GM21423 (cell line): ENCODE data around the gene ZBTB48.
"Not testable (repeated sequence)": the region's sequence is repeated elsewhere in the genome, so short reads cannot be mapped to it uniquely, and the experiment has no call there.

Experiments
- ATAC-seq: cut with Tn5 transposase; IDR thresholded peaks from one replicate; pipeline ENCODE4 v1.9.1; 2021; ENCODE audit warnings: mild to moderate bottlenecking, moderate library complexity; ENCODE audit not compliant: unreplicated experiment

Gene ZBTB48

GRCh38 chr1:6631058-6631457 lies 51.3 kb downstream of the ZBTB48 start:
- no peak for ATAC-seq

GRCh38 chr1:6632588-6633514 lies 53.1 kb downstream of the ZBTB48 start:
- no peak for ATAC-seq

DNA sequence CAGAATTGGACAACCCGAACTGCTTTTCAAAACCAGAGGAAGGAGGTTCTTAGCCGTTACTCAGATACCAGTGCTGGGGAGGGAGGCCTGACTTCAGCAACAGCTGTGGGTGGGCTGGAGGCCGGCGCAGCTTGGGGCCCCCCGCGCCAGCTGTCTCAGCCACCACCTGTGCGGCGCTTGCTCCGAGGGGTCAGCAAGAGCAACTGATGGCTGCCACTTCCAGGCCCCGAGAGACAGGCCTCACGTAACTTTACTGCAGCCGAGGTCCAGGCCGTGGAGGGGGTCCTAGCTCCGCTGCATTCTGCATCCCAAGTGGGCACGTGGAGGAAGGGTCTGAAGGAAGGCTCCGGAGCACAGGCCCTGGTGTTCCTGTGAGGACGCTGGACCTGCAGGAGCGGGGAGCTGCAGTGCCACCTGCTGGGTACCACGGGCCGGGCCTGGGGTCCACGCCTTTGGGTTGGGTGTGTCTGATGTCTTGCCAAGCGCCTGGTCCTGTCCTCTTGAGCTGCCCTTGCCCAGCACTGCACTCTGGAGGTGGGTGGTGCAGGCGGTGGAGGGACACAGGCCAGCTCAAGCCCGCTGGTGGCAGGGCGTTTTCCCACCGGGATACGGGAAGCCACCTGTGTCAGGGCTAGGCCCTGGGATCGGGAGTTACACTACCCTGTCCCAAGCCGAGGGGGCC lies 54.7 kb downstream of the ZBTB48 start:
- ATAC-seq = no peak

DNA sequence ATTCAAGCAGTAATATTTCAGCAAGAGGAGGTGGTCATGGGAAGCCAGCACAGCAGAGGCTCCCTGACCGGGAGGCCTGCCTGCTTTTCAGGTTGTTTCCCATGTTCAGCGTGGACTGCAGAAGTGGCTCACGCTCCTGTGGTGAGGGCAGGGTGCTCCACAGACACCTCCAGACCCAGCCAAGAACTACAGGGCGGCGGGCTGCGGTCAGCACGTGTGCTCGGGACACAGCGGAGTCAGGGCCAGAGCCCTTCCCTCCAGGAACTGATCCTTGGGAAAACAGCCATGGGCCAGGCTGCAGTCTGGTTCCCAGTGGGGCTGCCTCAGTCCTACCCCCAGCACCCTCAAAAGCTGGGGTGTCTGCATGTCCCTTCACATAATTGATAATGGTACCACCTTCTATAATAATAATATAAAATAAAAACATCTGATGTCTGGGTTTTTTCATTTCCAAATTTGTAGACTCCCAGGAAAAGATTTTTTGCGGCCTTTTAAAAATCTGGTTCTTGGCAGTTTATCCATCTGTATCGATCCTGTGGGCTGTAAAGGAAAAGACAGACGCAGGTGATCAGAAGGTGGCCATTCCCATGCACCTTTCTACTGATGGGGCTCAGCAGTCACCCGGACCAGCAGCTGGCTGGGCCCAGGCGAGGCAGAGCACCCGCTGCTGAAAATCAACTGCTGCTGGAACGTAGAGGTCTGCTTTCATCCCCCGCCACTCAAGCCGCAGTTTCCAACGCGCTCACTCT lies 55.5 kb downstream of the ZBTB48 start:
- ATAC-seq = no peak

DNA sequence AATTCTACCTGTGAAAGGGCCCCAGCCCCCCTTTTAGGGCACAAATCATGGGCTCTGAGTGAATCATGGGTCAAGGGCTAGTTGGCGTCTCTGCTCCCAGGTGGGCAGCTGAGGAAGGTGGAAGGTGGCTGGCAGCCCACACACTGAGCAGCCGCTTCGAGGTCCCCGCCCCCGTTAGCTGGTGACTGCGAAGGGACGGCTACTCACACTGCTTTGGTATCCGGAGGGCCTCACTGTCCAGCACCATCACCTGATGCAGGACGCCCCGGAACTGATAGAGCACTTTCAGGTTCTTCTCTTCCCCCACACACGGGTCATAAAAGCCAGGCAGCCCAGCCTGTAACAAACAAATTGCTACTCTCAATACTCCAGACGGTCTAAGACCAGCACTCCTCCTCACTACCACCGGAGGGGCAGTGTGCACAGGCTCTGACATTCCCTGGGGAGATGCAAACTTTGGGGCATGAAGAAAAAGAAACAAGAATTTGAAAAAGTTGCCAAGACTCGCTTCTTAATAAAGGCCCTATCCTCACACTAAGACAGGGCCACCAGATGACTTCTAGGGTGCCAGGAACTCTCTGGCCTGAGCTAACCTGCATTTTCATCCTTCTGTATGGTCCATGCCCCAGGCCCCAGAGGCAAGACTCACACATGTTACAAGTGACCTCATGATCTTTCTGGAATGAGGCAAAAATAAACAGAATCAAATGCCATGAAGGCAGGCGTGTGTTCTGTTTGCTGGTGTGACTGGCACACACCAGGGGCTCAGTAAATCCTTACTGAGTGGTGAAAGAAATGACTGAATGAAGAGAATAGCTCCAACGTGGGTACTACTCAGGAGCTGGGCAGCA lies 56.3 kb downstream of the ZBTB48 start:
- no peak for ATAC-seq

DNA sequence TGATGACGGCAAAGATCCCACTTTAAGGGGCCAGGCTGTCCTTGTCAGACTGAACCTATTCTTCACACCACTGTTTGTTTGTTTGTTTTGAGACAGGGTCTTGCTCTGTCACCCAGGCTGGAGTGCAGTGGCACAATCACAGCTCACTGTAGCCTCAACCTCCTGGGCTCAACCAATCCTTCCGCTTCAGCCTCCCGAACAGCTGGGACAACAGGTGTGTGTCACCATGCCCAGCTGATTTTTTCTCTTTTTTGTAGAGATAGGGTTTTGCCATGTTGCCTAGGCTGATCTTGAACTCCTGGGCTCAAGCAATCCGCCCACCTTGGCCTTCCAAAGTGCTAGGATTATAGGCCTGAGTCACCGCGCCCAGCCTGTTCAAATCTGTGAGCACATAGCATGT lies 57.0 kb downstream of the ZBTB48 start:
- not testable (repeated sequence) for ATAC-seq

DNA sequence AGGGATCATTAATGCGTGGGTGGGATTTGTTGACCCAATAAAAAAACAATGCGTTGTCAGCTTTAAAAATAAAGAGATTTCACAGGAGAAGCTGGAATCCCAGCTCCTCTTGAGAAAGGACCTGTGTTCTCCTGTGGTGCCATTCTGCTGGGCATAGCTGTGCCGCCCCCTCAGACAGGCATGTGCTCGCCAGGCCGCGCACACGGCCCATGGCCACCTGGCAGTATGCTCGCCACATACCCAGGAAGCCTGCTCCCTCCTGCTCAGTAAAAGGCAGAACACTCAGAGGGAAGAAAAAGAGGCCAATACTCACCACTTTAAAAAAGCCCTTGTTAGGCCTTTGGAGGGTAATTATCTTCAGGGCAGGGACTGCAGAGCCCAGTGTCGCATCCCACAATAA lies 58.0 kb downstream of the ZBTB48 start:
- ATAC-seq = no peak

- ATAC-seq = no peak
These were observed 58.4 kb downstream of the ZBTB48 start for GRCh38 chr1:6638226-6638625.
